Vein endothelial cell (primary cell): ENCODE results near the gene HMMR. TPM values are rescaled to one million over a fixed set of nuclear protein-coding genes. Genes with fewer than 3 reads are reported as not detected.

Experiments
- small RNA-seq: library from RNA; depleted of rRNA; stranded (forward); fragments of <200 nt; gene quantifications from one replicate; pipeline ENCODE3, GENCODE V24; 2012
- total RNA-seq: library from RNA; depleted of rRNA; stranded (reverse); fragments of >200 nt; gene quantifications from 2 replicates; pipeline ENCODE4 v1.2.3, GENCODE V29; 2012

Gene HMMR, protein sequence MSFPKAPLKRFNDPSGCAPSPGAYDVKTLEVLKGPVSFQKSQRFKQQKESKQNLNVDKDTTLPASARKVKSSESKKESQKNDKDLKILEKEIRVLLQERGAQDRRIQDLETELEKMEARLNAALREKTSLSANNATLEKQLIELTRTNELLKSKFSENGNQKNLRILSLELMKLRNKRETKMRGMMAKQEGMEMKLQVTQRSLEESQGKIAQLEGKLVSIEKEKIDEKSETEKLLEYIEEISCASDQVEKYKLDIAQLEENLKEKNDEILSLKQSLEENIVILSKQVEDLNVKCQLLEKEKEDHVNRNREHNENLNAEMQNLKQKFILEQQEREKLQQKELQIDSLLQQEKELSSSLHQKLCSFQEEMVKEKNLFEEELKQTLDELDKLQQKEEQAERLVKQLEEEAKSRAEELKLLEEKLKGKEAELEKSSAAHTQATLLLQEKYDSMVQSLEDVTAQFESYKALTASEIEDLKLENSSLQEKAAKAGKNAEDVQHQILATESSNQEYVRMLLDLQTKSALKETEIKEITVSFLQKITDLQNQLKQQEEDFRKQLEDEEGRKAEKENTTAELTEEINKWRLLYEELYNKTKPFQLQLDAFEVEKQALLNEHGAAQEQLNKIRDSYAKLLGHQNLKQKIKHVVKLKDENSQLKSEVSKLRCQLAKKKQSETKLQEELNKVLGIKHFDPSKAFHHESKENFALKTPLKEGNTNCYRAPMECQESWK
- 11.8 and 21.0 TPM in 2 replicates for total RNA-seq

DNA sequence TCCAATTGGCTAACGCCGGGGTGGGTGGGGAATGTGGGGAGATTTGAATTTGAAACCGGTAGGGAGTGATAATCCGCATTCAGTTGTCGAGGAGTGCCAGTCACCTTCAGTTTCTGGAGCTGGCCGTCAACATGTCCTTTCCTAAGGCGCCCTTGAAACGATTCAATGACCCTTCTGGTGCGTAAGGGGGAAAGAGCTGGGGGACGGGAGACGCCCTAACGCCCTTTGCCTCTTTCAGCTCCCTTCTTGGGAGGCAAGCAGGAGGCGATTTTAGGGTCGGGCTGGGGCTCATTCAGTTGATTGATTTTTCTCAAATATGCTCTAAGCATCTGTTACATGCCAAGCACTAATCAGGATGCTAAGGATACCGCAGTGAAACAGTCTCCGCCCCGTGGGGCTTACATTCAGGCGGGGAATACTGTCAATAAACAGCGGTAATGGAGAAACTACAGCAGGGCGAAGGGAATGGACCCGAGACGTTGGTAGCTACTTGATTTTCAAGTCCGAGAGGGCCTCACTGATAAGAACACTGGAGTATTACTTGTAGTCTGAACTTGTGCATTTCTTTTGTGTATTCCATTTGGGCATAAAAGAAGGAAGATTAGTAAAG is at the start of gene HMMR:
TSS of gene HMMR (plus strand) at position 71 of the 610 bp plus-strand sequence. CDS start at position 132, 61 bp downstream.

DNA sequence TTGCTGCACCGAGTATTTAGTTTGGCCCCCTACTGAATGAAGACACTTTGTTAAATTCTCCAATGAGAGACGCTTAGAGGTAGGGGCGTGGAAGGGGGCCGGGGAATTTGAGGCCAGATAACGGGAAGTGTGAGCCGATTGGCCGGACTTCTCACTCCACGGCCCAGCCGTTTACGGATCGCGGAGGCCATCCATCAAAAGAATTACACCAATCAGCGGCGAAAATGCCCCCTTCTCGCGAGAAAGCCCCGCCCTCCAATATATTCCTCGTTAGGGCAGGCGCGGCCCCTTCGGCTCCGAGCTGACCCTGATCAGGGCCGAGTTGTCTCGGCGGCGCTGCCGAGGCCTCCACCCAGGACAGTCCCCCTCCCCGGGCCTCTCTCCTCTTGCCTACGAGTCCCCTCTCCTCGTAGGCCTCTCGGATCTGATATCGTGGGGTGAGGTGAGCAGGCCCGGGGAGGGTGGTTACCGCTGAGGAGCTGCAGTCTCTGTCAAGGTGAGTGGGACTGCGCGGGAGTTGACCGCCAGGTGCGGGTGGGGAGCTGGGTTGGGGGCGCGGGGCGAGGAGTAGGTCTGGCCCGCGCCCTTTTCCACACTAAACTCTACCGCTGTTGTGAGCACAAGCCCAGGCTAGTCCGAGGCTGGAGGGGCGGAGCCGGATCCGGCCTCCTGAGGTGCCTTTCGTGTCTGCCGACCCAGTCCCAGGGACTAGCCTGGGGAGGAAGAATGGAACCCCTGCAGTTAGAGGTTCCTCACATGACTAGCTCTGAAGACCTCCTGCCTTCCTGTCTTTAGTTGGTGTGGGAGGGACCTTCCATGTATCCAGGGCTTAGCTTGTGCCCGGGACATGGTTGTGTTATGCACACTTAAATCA is 22.9 kb upstream of the HMMR start, which contains the start of gene CCNG1:
TSS of gene CCNG1 (plus strand) at position 287 of the 874 bp plus-strand sequence. CDS start 1,662 bp downstream, outside the sequence.

DNA sequence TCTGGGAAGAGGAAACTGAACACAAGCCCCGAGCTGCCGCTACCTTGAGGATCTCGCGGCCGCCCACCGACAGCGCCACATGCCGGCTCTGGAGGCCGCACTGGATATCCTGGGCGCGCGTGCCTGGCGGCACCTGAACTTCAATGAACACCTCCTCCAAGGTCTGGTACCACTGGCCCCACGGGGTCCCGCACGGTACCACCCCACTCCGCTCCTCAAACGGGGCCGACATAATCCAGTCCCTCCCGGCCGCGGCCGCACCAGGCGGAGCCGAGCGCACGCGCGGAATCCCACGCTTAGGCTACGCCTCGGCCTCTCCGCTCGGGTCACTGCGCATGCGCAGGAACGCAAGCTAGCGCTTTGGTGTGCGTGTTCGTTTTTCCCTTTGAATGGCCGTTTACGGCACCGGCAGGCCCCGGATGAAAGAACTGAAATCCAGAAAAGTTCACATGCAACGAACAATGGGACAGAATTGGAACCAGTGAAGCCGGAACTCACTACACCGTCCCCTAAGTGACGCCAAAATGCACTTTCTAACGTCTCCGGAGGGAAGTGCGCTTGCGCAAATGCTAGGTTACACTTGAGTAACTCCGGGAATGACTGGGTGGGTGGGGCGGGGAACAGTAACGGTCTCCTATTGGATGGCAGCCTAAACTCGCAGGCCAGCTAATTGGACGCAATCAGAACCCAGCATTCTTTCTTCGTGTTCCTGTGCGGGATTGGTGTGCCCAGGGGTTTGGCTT is 442 bp upstream of the HMMR start, which contains the start of gene NUDCD2:
TSS of gene NUDCD2 (minus strand) at position 284 of the 743 bp plus-strand sequence. CDS start at position 232, 52 bp downstream.

DNA sequence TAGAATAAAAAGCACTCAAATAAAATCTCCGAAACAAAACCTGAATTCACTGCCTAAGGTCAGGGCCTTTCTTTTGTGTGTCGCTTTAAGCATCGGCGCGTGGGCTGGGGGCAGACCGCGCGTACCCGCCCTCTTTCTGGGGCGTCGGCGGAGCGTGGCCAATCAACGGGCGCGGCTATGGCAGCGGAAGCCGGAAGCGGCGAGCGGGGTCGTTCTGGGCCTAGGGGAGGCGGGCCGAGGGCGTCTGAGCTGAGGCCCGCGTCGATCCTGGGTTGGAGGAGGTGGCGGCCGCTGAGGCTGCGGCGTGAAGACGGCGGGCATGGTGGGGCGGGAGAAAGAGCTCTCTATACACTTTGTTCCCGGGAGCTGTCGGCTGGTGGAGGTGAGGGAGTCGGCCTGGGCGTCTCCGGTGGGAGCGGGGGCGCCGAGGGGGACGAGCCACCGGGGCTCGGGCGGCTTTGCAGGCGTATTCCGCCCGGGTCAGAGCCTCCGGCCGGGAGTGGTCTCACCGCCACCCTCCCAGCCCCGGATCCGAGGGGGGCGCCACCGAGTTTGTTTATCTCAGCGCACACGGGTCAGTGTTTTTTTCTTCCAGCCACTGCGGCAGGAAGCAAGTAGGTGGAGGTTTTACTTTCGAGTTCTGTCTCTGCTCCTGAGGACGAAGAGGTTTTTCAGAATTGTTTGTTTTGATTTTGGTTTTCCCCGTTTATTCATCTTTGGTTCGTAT is 45.1 kb downstream of the HMMR start, which contains the start of gene MAT2B:
TSS of gene MAT2B (plus strand) at position 252 of the 727 bp plus-strand sequence. CDS start at position 320, 68 bp downstream.

Small RNAs within 50 kb of the gene (small RNA-seq; reads per million reads assigned to genes)
- not detected for gene AC008723.1

Other genes with a start within 250 kb of the HMMR start
- gene CCNG1, start 23.0 kb upstream of the HMMR start, total RNA-seq, result 464 and 472 TPM in 2 replicates
- gene NUDCD2, start 530 bp upstream of the HMMR start, total RNA-seq, result 5.9 and 6.2 TPM in 2 replicates
- 82.3 and 105 TPM in 2 replicates for gene MAT2B, start 45.0 kb downstream of the HMMR start, total RNA-seq